Common myeloid progenitor, CD34-positive (primary cell): ENCODE results near the gene PALMD.

Source experiments
- CTCF ChIA-PET: fragments of 350-600 bp; sonication (Branson Sonifier 250); formaldehyde crosslinking; loops from one replicate; lab custom pipeline; 2021; ENCODE audit warnings: antibody characterized with exemption; lab: Charles Lee
- POLR2A ChIA-PET: fragments of 350-600 bp; sonication (Branson Sonifier 250); formaldehyde crosslinking; loops from one replicate; lab custom pipeline; 2021; ENCODE audit warnings: antibody characterized with exemption; lab: Charles Lee
- DNase-seq, 3 donors: peaks; one replicate each; pipeline versions ENCODE4 v3.0.0 to v3.0.0-alpha.2; 2013
- H3K27ac ChIP-seq, 2 experiments: 1 replicate in 1 of 2; 2 replicates in 1 of 2; pipeline ENCODE4 v1.7.0; 2013; ENCODE audit warnings: inconsistent platforms in 2 of 2, low read length in 2 of 2, mild to moderate bottlenecking in 2 of 2, low read depth in 1 of 2, moderate library complexity in 1 of 2; ENCODE audit not compliant: severe bottlenecking in 2 of 2, insufficient read depth in 1 of 2, poor library complexity in 1 of 2
- H3K27me3 ChIP-seq, 5 experiments: replicated peaks in 2 of 5; 1 replicate in 3 of 5; 2 replicates in 2 of 5; pipeline versions ENCODE4 v1.6.1 to v1.7.0; 2013; ENCODE audit warnings: low read length in 4 of 5, mild to moderate bottlenecking in 2 of 5, moderate library complexity in 2 of 5, inconsistent platforms in 1 of 5; ENCODE audit not compliant: insufficient read depth in 5 of 5, control insufficient read depth in 4 of 5
- H3K36me3 ChIP-seq, 4 experiments: 1 replicate in 2 of 4; 2 replicates in 2 of 4; pipeline versions ENCODE4 v1.6.1 to v1.7.0; 2013; ENCODE audit warnings: low read length in 3 of 4, control low read depth in 1 of 4, mild to moderate bottlenecking in 1 of 4; ENCODE audit not compliant: control insufficient read depth in 4 of 4, insufficient read depth in 4 of 4
- H3K4me1 ChIP-seq, 4 experiments: 1 replicate in 3 of 4; 2 replicates in 1 of 4; pipeline versions ENCODE4 v1.6.1 to v1.7.1; 2013; ENCODE audit warnings: low read length in 3 of 4, mild to moderate bottlenecking in 3 of 4, control low read depth in 1 of 4, inconsistent platforms in 1 of 4, moderate library complexity in 1 of 4; ENCODE audit not compliant: control insufficient read depth in 4 of 4, insufficient read depth in 4 of 4; ENCODE audit errors: control extremely low read depth in 1 of 4
- H3K4me3 ChIP-seq, 7 experiments: 1 replicate in 4 of 7; 2 replicates in 3 of 7; pipeline versions ENCODE4 v1.5.1 to v1.7.0; 2013; ENCODE audit warnings: mild to moderate bottlenecking in 7 of 7, low read length in 6 of 7, moderate library complexity in 6 of 7, inconsistent platforms in 2 of 7, low read depth in 2 of 7, control low read depth in 1 of 7; ENCODE audit not compliant: insufficient read depth in 4 of 7, control insufficient read depth in 1 of 7; ENCODE audit errors: extremely low read depth in 1 of 7
- H3K9me3 ChIP-seq, 5 experiments: 1 replicate in 4 of 5; 2 replicates in 1 of 5; pipeline versions ENCODE4 v1.6.1 to v1.7.1; 2013; ENCODE audit warnings: low read length in 4 of 5, mild to moderate bottlenecking in 2 of 5, inconsistent platforms in 1 of 5, low read depth in 1 of 5, moderate library complexity in 1 of 5; ENCODE audit not compliant: control insufficient read depth in 4 of 5, insufficient read depth in 2 of 5; ENCODE audit errors: control extremely low read depth in 1 of 5
- WGBS: methylation state at CpG from one replicate; pipeline ENCODE4 v1.1.5; 2013; ENCODE audit not compliant: insufficient coverage; 5-methylcytosine and 5-hydroxymethylcytosine counted together

Gene PALMD

GRCh38 chr1:99619583-99619982, 26.3 kb upstream of the PALMD start:
- WGBS, result 91% methylated on average over 4 of the region's 4 CpGs
- H3K27me3 ChIP-seq, result no peaks in the 10 kb centered on the region
- DNase-seq, result no peak
- H3K27ac ChIP-seq, result no peak overlapping the region
- H3K4me1 ChIP-seq, result no peaks in the 10 kb centered on the region
- ChIA-PET CTCF (no interaction called here), POLR2A (no interaction called here)
- H3K36me3 ChIP-seq, result no peaks in the 10 kb centered on the region
- H3K9me3 ChIP-seq, result no peaks in the 10 kb centered on the region
- H3K4me3 ChIP-seq, result no peak overlapping the region

- DNase-seq, result no peak
- H3K4me3 ChIP-seq, result no peak overlapping the region
- ChIA-PET POLR2A (no interaction called here), CTCF (no interaction called here)
- H3K4me1 ChIP-seq, result no peaks in the 10 kb centered on the region
- no peaks in the 10 kb centered on the region for H3K27me3 ChIP-seq
- H3K36me3 ChIP-seq, result no peaks in the 10 kb centered on the region
- no peaks in the 10 kb centered on the region for H3K9me3 ChIP-seq
- no peak overlapping the region for H3K27ac ChIP-seq
- WGBS, result 96% methylated on average over 8 of the region's 8 CpGs
These were observed 24.5 kb upstream of the PALMD start for GRCh38 chr1:99621340-99621901.

GRCh38 chr1:99622702-99623347, 23.1 kb upstream of the PALMD start:
- Histone ChIP-seq H3K4me3 (no peak overlapping the region), H3K4me1 (no peaks in the 10 kb centered on the region), H3K9me3 (no peaks in the 10 kb centered on the region), H3K36me3 (no peaks in the 10 kb centered on the region), H3K27me3 (no peaks in the 10 kb centered on the region), H3K27ac (no peak overlapping the region)
- POLR2A ChIA-PET, result no interaction called here
- CTCF ChIA-PET, result interaction anchor here (0.6 kb wide), 1 partner anchor 23 kb away, joined by 3 read pairs; no protein-coding TSS in a partner anchor
- 100% methylated on average over 3 of the region's 4 CpGs for WGBS
- no peak for DNase-seq

GRCh38 chr1:99623554-99623953, 22.4 kb upstream of the PALMD start:
- H3K27me3 ChIP-seq, result no peaks in the 10 kb centered on the region
- no peaks in the 10 kb centered on the region for H3K36me3 ChIP-seq
- WGBS, result no CpG with 5 or more reads among the region's 4 CpGs
- CTCF ChIA-PET, result interaction anchor here (0.6 kb wide), 1 partner anchor 24 kb away, joined by 3 read pairs; no protein-coding TSS in a partner anchor
- POLR2A ChIA-PET, result no interaction called here
- H3K4me3 ChIP-seq, result no peak overlapping the region
- no peak for DNase-seq
- H3K4me1 ChIP-seq, result no peaks in the 10 kb centered on the region
- no peak overlapping the region for H3K27ac ChIP-seq
- no peaks in the 10 kb centered on the region for H3K9me3 ChIP-seq

- 95% methylated on average over 3 of the region's 5 CpGs for WGBS
- H3K27me3 ChIP-seq, result no peaks in the 10 kb centered on the region
- no peak for DNase-seq
- no peaks in the 10 kb centered on the region for H3K9me3 ChIP-seq
- CTCF ChIA-PET, result no interaction called here
- no peak overlapping the region for H3K4me3 ChIP-seq
- H3K4me1 ChIP-seq, result no peaks in the 10 kb centered on the region
- H3K27ac ChIP-seq, result no peak overlapping the region
- POLR2A ChIA-PET, result no interaction called here
- no peaks in the 10 kb centered on the region for H3K36me3 ChIP-seq
These were observed 18.3 kb upstream of the PALMD start for GRCh38 chr1:99627615-99628014.

- H3K36me3 ChIP-seq, result no peaks in the 10 kb centered on the region
- no peak for DNase-seq
- H3K9me3 ChIP-seq, result no peaks in the 10 kb centered on the region
- no peaks in the 10 kb centered on the region for H3K4me1 ChIP-seq
- no peaks in the 10 kb centered on the region for H3K27me3 ChIP-seq
- no CpG with 5 or more reads among the region's 1 CpG for WGBS
- CTCF ChIA-PET, result no interaction called here
- H3K4me3 ChIP-seq, result no peak overlapping the region
- no peak overlapping the region for H3K27ac ChIP-seq
- POLR2A ChIA-PET, result no interaction called here
These were observed 16.7 kb upstream of the PALMD start for GRCh38 chr1:99629164-99629563.

GRCh38 chr1:99634971-99635624, 10.8 kb upstream of the PALMD start:
- Histone ChIP-seq H3K27ac (no peak overlapping the region), H3K36me3 (no peaks in the 10 kb centered on the region), H3K9me3 (no peaks in the 10 kb centered on the region), H3K4me3 (no peak overlapping the region), H3K4me1 (no peaks in the 10 kb centered on the region), H3K27me3 (no peaks in the 10 kb centered on the region)
- ChIA-PET POLR2A (no interaction called here), CTCF (no interaction called here)
- no peak for DNase-seq
- WGBS, result 96% methylated on average over 3 of the region's 3 CpGs
